ENCODE results near the gene ACAP2. TPM values are rescaled to one million over a fixed set of nuclear protein-coding genes. Genes with fewer than 3 reads are reported as not detected.

The ACAP2 gene
- total RNA-seq, 2 experiments from 2014 or later = 43.9 to 80.7 TPM

- H3K79me2 ChIP-seq (ENCODE audit: insufficient read depth, low read depth, low read length) = peaks cover 19% of the 10 kb centered on the region
- POLR2A ChIA-PET = interaction anchor here (0.7 to 1.0 kb wide), 3 partner anchors 274 to 290 kb away, joined by 3 to 5 read pairs (median 3); no protein-coding TSS in a partner anchor
- no peak overlapping the region for H3K27ac ChIP-seq (ENCODE audit: low read depth, low read length, poor library complexity, severe bottlenecking)
- no TSS peak for BruUV-seq (replicated peaks)
- no peak for TF ChIP-seq CTCF (conservative IDR thresholded peaks at IDR 0.05; ENCODE audit: low read length)
- TF ChIP-seq EZH2phosphoT487 (IDR thresholded peaks at IDR 0.05; ENCODE audit: borderline replicate concordance, low read depth, low read length) = no peak
- H3K9me2 ChIP-seq (ENCODE audit: insufficient read depth, low read length) = no peaks in the 10 kb centered on the region
- DNase-seq (ENCODE audit: low spot score) = no peak
- H3K36me3 ChIP-seq (ENCODE audit: insufficient read depth, low read length) = peaks cover 20% of the 10 kb centered on the region
- H2AFZ ChIP-seq (ENCODE audit: low read length) = no peak overlapping the region
- CTCF ChIA-PET (ENCODE audit: unreplicated experiment) = no interaction called here
- H3K4me3 ChIP-seq (ENCODE audit: low read depth, low read length, poor library complexity, severe bottlenecking) = peak overlapping the region; percentile 79
- H3K4me2 ChIP-seq (ENCODE audit: low read length) = peak overlapping the region; percentile 89
- peaks cover 27% of the 10 kb centered on the region for H3K4me1 ChIP-seq (ENCODE audit: insufficient read depth, low read length, poor library complexity, severe bottlenecking)
- no peaks in the 10 kb centered on the region for H3K9me3 ChIP-seq (ENCODE audit: low read length)
- peaks cover 9% of the 10 kb centered on the region; the same call in 1 of the 2 replicates for H4K20me1 ChIP-seq (ENCODE audit: insufficient read depth, low read length)
- intact Hi-C loops (cut with micrococcal nuclease; ENCODE audit: unreplicated experiment) = no loop called here
These were observed 174.1 kb downstream of the ACAP2 start for GRCh38 chr3:195268576-195269309.

- Histone ChIP-seq H3K9me2 (ENCODE audit: insufficient read depth, low read length) (no peaks in the 10 kb centered on the region), H3K27ac (ENCODE audit: low read depth, low read length, poor library complexity, severe bottlenecking) (no peak overlapping the region), H4K20me1 (ENCODE audit: insufficient read depth, low read length) (peaks cover 14% of the 10 kb centered on the region), H3K4me2 (ENCODE audit: low read length) (no peak overlapping the region), H2AFZ (ENCODE audit: low read length) (no peak overlapping the region), H3K36me3 (ENCODE audit: insufficient read depth, low read length) (peaks cover 26% of the 10 kb centered on the region), H3K4me3 (ENCODE audit: low read depth, low read length, poor library complexity, severe bottlenecking) (no peak overlapping the region), H3K79me2 (ENCODE audit: insufficient read depth, low read depth, low read length) (peaks cover 19% of the 10 kb centered on the region), H3K9me3 (ENCODE audit: low read length) (no peaks in the 10 kb centered on the region), H3K4me1 (ENCODE audit: insufficient read depth, low read length, poor library complexity, severe bottlenecking) (peaks cover 27% of the 10 kb centered on the region)
- no peak for DNase-seq (ENCODE audit: low spot score)
- BruUV-seq (replicated peaks) = TSS peak; percentile 48
- ChIA-PET CTCF (ENCODE audit: unreplicated experiment) (no interaction called here), POLR2A (interaction anchor here (0.9 kb wide), 1 partner anchor 594 kb away, joined by 5 read pairs; no protein-coding TSS in a partner anchor)
- TF ChIP-seq EZH2phosphoT487 (IDR thresholded peaks at IDR 0.05; ENCODE audit: borderline replicate concordance, low read depth, low read length) (no peak), CTCF (conservative IDR thresholded peaks at IDR 0.05; ENCODE audit: low read length) (no peak)
- intact Hi-C loops (cut with micrococcal nuclease; ENCODE audit: unreplicated experiment) = no loop called here
These were observed 175.7 kb downstream of the ACAP2 start for GRCh38 chr3:195267096-195267495.

GRCh38 chr3:195266428-195266827 is 176.4 kb downstream of the ACAP2 start:
- no peak overlapping the region for H3K4me3 ChIP-seq (ENCODE audit: low read depth, low read length, poor library complexity, severe bottlenecking)
- peaks cover 14% of the 10 kb centered on the region for H4K20me1 ChIP-seq (ENCODE audit: insufficient read depth, low read length)
- peaks cover 22% of the 10 kb centered on the region for H3K4me1 ChIP-seq (ENCODE audit: insufficient read depth, low read length, poor library complexity, severe bottlenecking)
- no peak for DNase-seq (ENCODE audit: low spot score)
- intact Hi-C loops (cut with micrococcal nuclease; ENCODE audit: unreplicated experiment) = no loop called here
- no peak overlapping the region for H3K27ac ChIP-seq (ENCODE audit: low read depth, low read length, poor library complexity, severe bottlenecking)
- no peak overlapping the region for H2AFZ ChIP-seq (ENCODE audit: low read length)
- H3K36me3 ChIP-seq (ENCODE audit: insufficient read depth, low read length) = peaks cover 26% of the 10 kb centered on the region
- ChIA-PET CTCF (ENCODE audit: unreplicated experiment) (no interaction called here), POLR2A (interaction anchor here (0.6 to 0.9 kb wide), 2 partner anchors 48 to 594 kb away, joined by 3 to 5 read pairs; no protein-coding TSS in a partner anchor)
- peaks cover 19% of the 10 kb centered on the region for H3K79me2 ChIP-seq (ENCODE audit: insufficient read depth, low read depth, low read length)
- no peak overlapping the region for H3K4me2 ChIP-seq (ENCODE audit: low read length)
- no peak for TF ChIP-seq CTCF (conservative IDR thresholded peaks at IDR 0.05; ENCODE audit: low read length)
- no peak for TF ChIP-seq EZH2phosphoT487 (IDR thresholded peaks at IDR 0.05; ENCODE audit: borderline replicate concordance, low read depth, low read length)
- H3K9me3 ChIP-seq (ENCODE audit: low read length) = no peaks in the 10 kb centered on the region
- H3K9me2 ChIP-seq (ENCODE audit: insufficient read depth, low read length) = no peaks in the 10 kb centered on the region
- no TSS peak for BruUV-seq (replicated peaks)

Data from OCI-LY7 (cell line).